Fibroblast of lung (primary cell): ENCODE data around the gene C3orf49.

Experiments
- EZH2 ChIP-seq: IDR thresholded peaks from 2 replicates; pipeline ENCODE4 v1.5.1; 2012; ENCODE audit warnings: low read length, control low read depth, mild to moderate bottlenecking; ENCODE audit errors: missing control alignments
- TF ChIP-seq, protein P1 (sequence below), 2 donors: IDR thresholded peaks in 1 of 2; conservative IDR thresholded peaks in 1 of 2; 1 replicate in 1 of 2; 2 replicates in 1 of 2; pipeline ENCODE4 v1.5.1; 2011 to 2012; ENCODE audit warnings: low read length in 2 of 2, control low read depth in 1 of 2, inconsistent platforms in 1 of 2, low read depth in 1 of 2, mild to moderate bottlenecking in 1 of 2

- no peak for TF ChIP-seq EZH2
- TF ChIP-seq, protein P1, sequence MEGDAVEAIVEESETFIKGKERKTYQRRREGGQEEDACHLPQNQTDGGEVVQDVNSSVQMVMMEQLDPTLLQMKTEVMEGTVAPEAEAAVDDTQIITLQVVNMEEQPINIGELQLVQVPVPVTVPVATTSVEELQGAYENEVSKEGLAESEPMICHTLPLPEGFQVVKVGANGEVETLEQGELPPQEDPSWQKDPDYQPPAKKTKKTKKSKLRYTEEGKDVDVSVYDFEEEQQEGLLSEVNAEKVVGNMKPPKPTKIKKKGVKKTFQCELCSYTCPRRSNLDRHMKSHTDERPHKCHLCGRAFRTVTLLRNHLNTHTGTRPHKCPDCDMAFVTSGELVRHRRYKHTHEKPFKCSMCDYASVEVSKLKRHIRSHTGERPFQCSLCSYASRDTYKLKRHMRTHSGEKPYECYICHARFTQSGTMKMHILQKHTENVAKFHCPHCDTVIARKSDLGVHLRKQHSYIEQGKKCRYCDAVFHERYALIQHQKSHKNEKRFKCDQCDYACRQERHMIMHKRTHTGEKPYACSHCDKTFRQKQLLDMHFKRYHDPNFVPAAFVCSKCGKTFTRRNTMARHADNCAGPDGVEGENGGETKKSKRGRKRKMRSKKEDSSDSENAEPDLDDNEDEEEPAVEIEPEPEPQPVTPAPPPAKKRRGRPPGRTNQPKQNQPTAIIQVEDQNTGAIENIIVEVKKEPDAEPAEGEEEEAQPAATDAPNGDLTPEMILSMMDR (conservative IDR thresholded peaks at IDR 0.05 in 1 of 2, IDR thresholded peaks at IDR 0.05 in 1 of 2; ENCODE audit: low read depth in 1 of 2, low read length in 2 of 2) = no peak
These were observed 42.2 kb downstream of the C3orf49 start for GRCh38 chr3:63861306-63861705.
